ENCODE data around the gene DCDC2B. TPM values are rescaled to one million over a fixed set of nuclear protein-coding genes. Genes with fewer than 3 reads are reported as not detected.
"Not testable (repeated sequence)": the region's sequence is repeated elsewhere in the genome, so short reads cannot be mapped to it uniquely, and the experiment has no call there.

The DCDC2B gene
- polyA plus RNA-seq = 0.54 TPM
- long read RNA-seq, donor 1, partial matches to known transcripts = 6 of 6 reads
- long read RNA-seq, donor 1, other reads (novel, unspliced or antisense) = 0 of 6 reads
- long read RNA-seq, donor 2, partial matches to known transcripts = 7 of 7 reads
- long read RNA-seq, donor 2, other reads (novel, unspliced or antisense) = 0 of 7 reads
- long read RNA-seq, donor 3 = 0 reads
- long read RNA-seq, donor 4 = 0 reads
- long read RNA-seq, donor 5 = 0 reads
- long read RNA-seq, donor 6 = 0 reads
- long read RNA-seq, donor 7 = 0 reads
- long read RNA-seq, donor 8 = 0 reads
- long read RNA-seq, donor 9 = 0 reads
- long read RNA-seq, donor 10 = 0 reads
- long read RNA-seq, donor 11 = 0 reads

DNA sequence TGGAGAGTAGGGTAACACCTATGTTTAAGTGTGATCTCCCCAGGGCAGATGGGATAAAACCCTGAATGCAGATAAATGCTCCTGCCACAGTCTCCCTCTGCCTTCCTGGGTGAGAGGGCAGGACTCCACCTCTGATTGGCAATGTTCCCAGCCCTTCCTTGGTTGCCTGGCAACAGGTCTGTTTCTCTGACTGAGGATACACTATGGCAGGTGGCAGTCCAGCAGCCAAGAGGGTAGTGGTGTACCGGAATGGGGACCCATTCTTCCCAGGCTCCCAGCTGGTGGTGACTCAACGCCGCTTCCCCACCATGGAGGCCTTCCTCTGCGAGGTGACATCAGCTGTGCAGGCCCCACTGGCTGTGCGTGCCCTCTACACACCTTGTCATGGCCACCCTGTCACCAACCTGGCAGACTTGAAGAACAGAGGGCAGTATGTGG lies at the start of gene DCDC2B:
TSS of gene DCDC2B (plus strand) at position 199 of the 438 bp plus-strand sequence. CDS start at position 204, 5 bp downstream.
- Histone ChIP-seq H3K36me3 (ENCODE audit: control insufficient read depth, insufficient read depth, low read length) (no peaks in the 10 kb centered on the region), H3K27ac (ENCODE audit: low read length) (peak within 1 kb of the TSS; percentile 16), H3K9me3 (ENCODE audit: control insufficient read depth, low read depth, low read length) (no peaks in the 10 kb centered on the region), H3K27me3 (ENCODE audit: control insufficient read depth, insufficient read depth, low read length) (no peaks in the 10 kb centered on the region), H3K4me1 (ENCODE audit: control insufficient read depth, insufficient read depth, low read length) (peaks cover 9% of the 10 kb centered on the region), H3K4me3 (ENCODE audit: low read length) (no peak within 1 kb of the TSS)
- DNase-seq = peak; percentile 79 to 91
- no CpG with 5 or more reads among the region's 5 CpGs for WGBS (ENCODE audit: insufficient coverage, low lambda C conversion rate)

DNA sequence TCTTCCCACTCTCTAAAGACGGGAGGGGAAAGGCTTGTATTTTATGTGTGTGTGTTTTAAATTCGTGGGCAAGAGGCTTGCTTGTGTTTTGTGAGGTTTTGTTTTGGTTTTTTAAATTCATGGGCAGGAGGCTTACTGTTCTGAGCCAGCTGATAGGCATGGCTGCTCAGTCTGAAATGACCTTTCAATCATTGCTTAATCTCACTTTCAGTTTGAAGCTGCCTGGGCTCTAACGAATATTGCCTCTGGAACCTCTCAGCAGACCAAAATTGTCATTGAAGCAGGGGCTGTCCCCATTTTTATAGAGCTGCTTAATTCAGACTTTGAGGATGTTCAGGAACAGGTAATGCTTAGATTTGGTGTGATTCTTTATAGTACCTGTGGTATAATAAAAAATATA lies 49.7 kb upstream of the DCDC2B start:
- Histone ChIP-seq H3K36me3 (ENCODE audit: control insufficient read depth, insufficient read depth, low read length) (peaks cover 70% of the 10 kb centered on the region), H3K4me3 (ENCODE audit: low read length) (no peak overlapping the region), H3K4me1 (ENCODE audit: control insufficient read depth, insufficient read depth, low read length) (no peaks in the 10 kb centered on the region), H3K27me3 (ENCODE audit: control insufficient read depth, insufficient read depth, low read length) (no peaks in the 10 kb centered on the region), H3K9me3 (ENCODE audit: control insufficient read depth, low read depth, low read length) (no peaks in the 10 kb centered on the region), H3K27ac (ENCODE audit: low read length) (no peak overlapping the region)
- no CpG with 5 or more reads among the region's 3 CpGs for WGBS (ENCODE audit: insufficient coverage, low lambda C conversion rate)
- no peak for DNase-seq

GRCh38 chr1:32163405-32163804 lies 45.5 kb upstream of the DCDC2B start:
- H3K27me3 ChIP-seq (ENCODE audit: control insufficient read depth, insufficient read depth, low read length) = no peaks in the 10 kb centered on the region
- H3K27ac ChIP-seq (ENCODE audit: low read length) = no peak overlapping the region
- WGBS (ENCODE audit: insufficient coverage, low lambda C conversion rate) = no CpG with 5 or more reads among the region's 2 CpGs
- no peak overlapping the region for H3K4me3 ChIP-seq (ENCODE audit: low read length)
- H3K36me3 ChIP-seq (ENCODE audit: control insufficient read depth, insufficient read depth, low read length) = peaks cover 71% of the 10 kb centered on the region
- H3K9me3 ChIP-seq (ENCODE audit: control insufficient read depth, low read depth, low read length) = no peaks in the 10 kb centered on the region
- H3K4me1 ChIP-seq (ENCODE audit: control insufficient read depth, insufficient read depth, low read length) = no peaks in the 10 kb centered on the region
- no peak for DNase-seq

GRCh38 chr1:32165633-32166032 lies 43.3 kb upstream of the DCDC2B start:
- not testable (repeated sequence) for H3K4me1 ChIP-seq (ENCODE audit: control insufficient read depth, insufficient read depth, low read length); H3K27ac ChIP-seq (ENCODE audit: low read length); DNase-seq; H3K4me3 ChIP-seq (ENCODE audit: low read length); H3K9me3 ChIP-seq (ENCODE audit: control insufficient read depth, low read depth, low read length); H3K27me3 ChIP-seq (ENCODE audit: control insufficient read depth, insufficient read depth, low read length)
- H3K36me3 ChIP-seq (ENCODE audit: control insufficient read depth, insufficient read depth, low read length) = peaks cover 71% of the 10 kb centered on the region
- WGBS (ENCODE audit: insufficient coverage, low lambda C conversion rate) = no CpG with 5 or more reads among the region's 10 CpGs

- H3K36me3 ChIP-seq (ENCODE audit: control insufficient read depth, insufficient read depth, low read length) = peaks cover 78% of the 10 kb centered on the region
- no peaks in the 10 kb centered on the region for H3K9me3 ChIP-seq (ENCODE audit: control insufficient read depth, low read depth, low read length)
- H3K27me3 ChIP-seq (ENCODE audit: control insufficient read depth, insufficient read depth, low read length) = no peaks in the 10 kb centered on the region
- H3K27ac ChIP-seq (ENCODE audit: low read length) = no peak overlapping the region
- no peak overlapping the region for H3K4me3 ChIP-seq (ENCODE audit: low read length)
- H3K4me1 ChIP-seq (ENCODE audit: control insufficient read depth, insufficient read depth, low read length) = peaks cover 4% of the 10 kb centered on the region
- WGBS (ENCODE audit: insufficient coverage, low lambda C conversion rate) = 53% methylated on average over 2 of the region's 4 CpGs
- no peak for DNase-seq
These were observed 37.9 kb upstream of the DCDC2B start for GRCh38 chr1:32170991-32171390.

- no peak overlapping the region for H3K27ac ChIP-seq (ENCODE audit: low read length)
- H3K4me3 ChIP-seq (ENCODE audit: low read length) = no peak overlapping the region
- H3K27me3 ChIP-seq (ENCODE audit: control insufficient read depth, insufficient read depth, low read length) = no peaks in the 10 kb centered on the region
- peaks cover 4% of the 10 kb centered on the region for H3K4me1 ChIP-seq (ENCODE audit: control insufficient read depth, insufficient read depth, low read length)
- no CpG with 5 or more reads among the region's 1 CpG for WGBS (ENCODE audit: insufficient coverage, low lambda C conversion rate)
- no peak for DNase-seq
- no peaks in the 10 kb centered on the region for H3K9me3 ChIP-seq (ENCODE audit: control insufficient read depth, low read depth, low read length)
- peaks cover 66% of the 10 kb centered on the region for H3K36me3 ChIP-seq (ENCODE audit: control insufficient read depth, insufficient read depth, low read length)
These were observed 36.2 kb upstream of the DCDC2B start for GRCh38 chr1:32172621-32173245.

DNA sequence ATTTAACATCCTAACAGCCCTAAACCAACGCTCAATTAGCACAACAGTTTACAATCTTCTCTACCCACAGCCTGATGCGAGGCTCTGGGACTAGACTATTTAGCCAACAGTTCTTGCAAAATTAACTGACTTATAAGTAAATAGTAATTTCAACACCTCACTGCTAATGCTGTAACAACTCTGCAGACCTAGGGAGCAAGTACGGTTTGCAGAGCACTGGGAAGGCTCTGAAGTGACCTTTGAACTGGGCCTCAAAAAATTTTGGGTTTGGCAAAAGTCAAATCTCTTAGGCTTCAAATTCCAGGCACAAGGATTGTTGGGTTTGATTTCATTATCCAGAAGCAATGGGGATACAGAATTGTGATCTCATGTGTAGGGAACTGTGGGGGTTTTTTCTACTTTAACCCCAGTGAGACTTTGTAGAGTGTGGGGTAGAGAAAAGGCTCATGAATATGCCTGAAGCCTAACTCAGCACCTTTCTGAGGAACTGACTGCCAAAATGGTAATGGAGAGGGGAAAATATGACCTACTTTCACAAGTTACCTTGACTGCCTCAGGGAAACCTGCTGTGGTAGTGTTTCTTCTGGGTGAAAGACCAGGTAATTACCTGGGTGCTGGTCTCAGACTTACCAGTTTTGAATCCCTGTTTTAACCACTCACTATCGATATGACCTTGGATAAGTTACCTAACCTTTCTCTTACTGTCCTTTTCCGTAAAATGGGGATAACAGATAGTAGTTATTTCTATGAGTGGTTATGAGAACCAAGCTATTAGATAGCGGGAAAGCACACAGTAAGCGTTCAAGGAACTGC lies 30.3 kb upstream of the DCDC2B start:
- 100% methylated on average over 1 of the region's 7 CpGs for WGBS (ENCODE audit: insufficient coverage, low lambda C conversion rate)
- Histone ChIP-seq H3K36me3 (ENCODE audit: control insufficient read depth, insufficient read depth, low read length) (peaks cover 27% of the 10 kb centered on the region), H3K27me3 (ENCODE audit: control insufficient read depth, insufficient read depth, low read length) (no peaks in the 10 kb centered on the region), H3K27ac (ENCODE audit: low read length) (peak overlapping the region; percentile 95), H3K9me3 (ENCODE audit: control insufficient read depth, low read depth, low read length) (no peaks in the 10 kb centered on the region), H3K4me1 (ENCODE audit: control insufficient read depth, insufficient read depth, low read length) (peaks cover 22% of the 10 kb centered on the region), H3K4me3 (ENCODE audit: low read length) (peak overlapping the region; percentile 85)
- DNase-seq = no peak

DNA sequence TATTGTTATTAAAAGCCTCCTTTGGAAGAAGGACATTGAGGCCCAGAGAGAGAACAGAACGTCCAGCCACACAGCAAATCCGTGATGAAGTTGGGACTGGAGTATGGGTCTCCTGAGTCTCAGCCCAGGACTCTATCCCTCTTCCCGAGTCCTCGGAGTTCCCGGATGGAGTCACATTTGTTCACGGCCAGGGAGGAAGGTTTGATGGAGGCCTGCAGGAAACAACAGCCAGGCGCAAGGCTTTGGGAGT lies 29.8 kb upstream of the DCDC2B start:
- peak overlapping the region; percentile 95 for H3K27ac ChIP-seq (ENCODE audit: low read length)
- H3K36me3 ChIP-seq (ENCODE audit: control insufficient read depth, insufficient read depth, low read length) = peaks cover 27% of the 10 kb centered on the region
- H3K4me1 ChIP-seq (ENCODE audit: control insufficient read depth, insufficient read depth, low read length) = peaks cover 21% of the 10 kb centered on the region
- no peak for DNase-seq
- peak overlapping the region; percentile 85 for H3K4me3 ChIP-seq (ENCODE audit: low read length)
- no peaks in the 10 kb centered on the region for H3K9me3 ChIP-seq (ENCODE audit: control insufficient read depth, low read depth, low read length)
- H3K27me3 ChIP-seq (ENCODE audit: control insufficient read depth, insufficient read depth, low read length) = no peaks in the 10 kb centered on the region
- no CpG with 5 or more reads among the region's 7 CpGs for WGBS (ENCODE audit: insufficient coverage, low lambda C conversion rate)

DNA sequence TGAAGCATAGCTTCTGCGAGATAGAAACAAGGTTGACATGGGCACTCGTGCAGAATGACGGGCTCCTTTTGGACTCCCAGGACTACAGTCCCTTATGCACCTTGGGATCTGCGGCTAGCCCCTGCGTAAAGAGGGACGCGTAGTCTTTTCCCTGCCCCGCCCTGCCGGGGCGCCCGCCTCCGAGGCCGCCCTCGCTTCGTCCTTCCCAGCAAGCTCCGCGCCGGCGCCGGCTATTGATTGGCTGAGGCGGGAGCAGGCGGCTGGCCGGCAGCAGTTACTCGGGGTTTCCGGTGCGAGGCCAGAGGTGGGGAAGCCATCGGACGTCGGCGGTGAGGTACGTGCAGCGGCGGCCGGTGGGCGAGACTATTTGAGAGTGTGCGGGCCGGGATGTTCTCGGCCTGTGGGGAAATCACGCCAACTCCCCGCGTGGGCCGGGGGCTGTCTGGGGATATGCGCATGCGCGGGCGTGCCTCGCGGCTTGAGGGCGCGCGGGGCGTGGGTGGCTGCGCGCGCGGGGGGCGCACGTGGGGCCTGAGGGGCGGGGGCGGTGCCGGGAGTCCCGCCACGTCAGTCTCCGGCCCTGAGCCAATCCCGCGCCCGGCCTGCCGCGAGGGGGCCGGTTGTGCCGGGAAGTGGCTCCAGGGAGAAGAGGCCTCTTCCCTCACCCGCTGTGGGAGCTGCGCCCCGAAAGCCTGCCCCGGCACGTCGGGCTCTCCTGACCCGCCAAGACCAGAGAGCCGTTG lies 29.3 kb upstream of the DCDC2B start, which contains the start of gene TXLNA:
TSS of gene TXLNA (plus strand) at position 233 of the 743 bp plus-strand sequence. CDS start 671 bp downstream, outside the sequence.
- DNase-seq = peak; percentile 91 to 96
- H3K27ac ChIP-seq (ENCODE audit: low read length) = peak within 1 kb of the TSS; percentile 95
- H3K4me1 ChIP-seq (ENCODE audit: control insufficient read depth, insufficient read depth, low read length) = peaks cover 21% of the 10 kb centered on the region
- H3K27me3 ChIP-seq (ENCODE audit: control insufficient read depth, insufficient read depth, low read length) = no peaks in the 10 kb centered on the region
- H3K36me3 ChIP-seq (ENCODE audit: control insufficient read depth, insufficient read depth, low read length) = peaks cover 29% of the 10 kb centered on the region
- H3K9me3 ChIP-seq (ENCODE audit: control insufficient read depth, low read depth, low read length) = no peaks in the 10 kb centered on the region
- WGBS (ENCODE audit: insufficient coverage, low lambda C conversion rate) = no CpG with 5 or more reads among the region's 79 CpGs
- H3K4me3 ChIP-seq (ENCODE audit: low read length) = peak within 1 kb of the TSS; percentile 85

All from large intestine (tissue), 12 donors.